HepG2 (cell line): ENCODE data around the gene C16orf87. TPM values are rescaled to one million over a fixed set of nuclear protein-coding genes. Genes with fewer than 3 reads are reported as not detected.

Experiments used
- BRCA1 ChIP-seq: sonication (generic); formaldehyde crosslinking; IDR thresholded peaks from 2 replicates; pipeline ENCODE4 v1.4.0; 2020; ENCODE audit warnings: missing genetic modification reagents
- DDIT3 ChIP-seq: sonication (generic); formaldehyde crosslinking; IDR thresholded peaks from 2 replicates; pipeline ENCODE4 v1.4.0; 2020; ENCODE audit warnings: mild to moderate bottlenecking, missing genetic modification reagents
- HCFC1 ChIP-seq: fragments of 150-350 bp; IDR thresholded peaks from 2 replicates; pipeline ENCODE4 v1.6.1; 2014; ENCODE audit warnings: low read depth, low read length
- ISL2 ChIP-seq: sonication (generic); formaldehyde crosslinking; IDR thresholded peaks from 2 replicates; pipeline ENCODE4 v1.5.0; 2020; ENCODE audit warnings: missing genetic modification reagents
- MAF1 ChIP-seq: sonication (generic); formaldehyde crosslinking; IDR thresholded peaks from 2 replicates; pipeline ENCODE4 v1.5.0; 2020; ENCODE audit warnings: missing genetic modification reagents, borderline replicate concordance
- NAIF1 ChIP-seq: sonication (generic); formaldehyde crosslinking; IDR thresholded peaks from 2 replicates; pipeline ENCODE4 v1.5.0; 2020; ENCODE audit warnings: mild to moderate bottlenecking, missing genetic modification reagents, borderline replicate concordance
- RORA ChIP-seq: sonication (generic); formaldehyde crosslinking; IDR thresholded peaks from 2 replicates; pipeline ENCODE4 v1.5.0; 2020; ENCODE audit warnings: mild to moderate bottlenecking, missing genetic modification reagents, moderate library complexity
- SP2 ChIP-seq: sonication (generic); formaldehyde crosslinking; IDR thresholded peaks from 2 replicates; pipeline ENCODE4 v1.5.1; 2020; ENCODE audit warnings: mild to moderate bottlenecking, missing genetic modification reagents
- TAF1 ChIP-seq: sonication (generic); formaldehyde crosslinking; IDR thresholded peaks from 2 replicates; pipeline ENCODE4 v1.4.0; 2020; ENCODE audit warnings: missing genetic modification reagents
- TAF15 ChIP-seq: fragments of 200-400 bp; formaldehyde crosslinking; IDR thresholded peaks from one replicate; pipeline ENCODE4 v1.6.1; 2018; ENCODE audit warnings: mild to moderate bottlenecking, low read depth, low read length; ENCODE audit not compliant: poor library complexity, severe bottlenecking
- TP53 ChIP-seq: sonication (generic); formaldehyde crosslinking; conservative IDR thresholded peaks from 2 replicates; pipeline ENCODE4 v1.4.0; 2020; ENCODE audit warnings: missing genetic modification reagents
- ZBTB8A ChIP-seq: sonication (generic); formaldehyde crosslinking; IDR thresholded peaks from 2 replicates; pipeline ENCODE4 v1.4.0; 2020; ENCODE audit warnings: mild to moderate bottlenecking, low read depth, missing genetic modification reagents, borderline replicate concordance
- ZC3H4 ChIP-seq: sonication (generic); formaldehyde crosslinking; IDR thresholded peaks from 2 replicates; pipeline ENCODE4 v1.4.0; 2020; ENCODE audit warnings: missing genetic modification reagents, borderline replicate concordance
- ZNF512 ChIP-seq: sonication (generic); formaldehyde crosslinking; IDR thresholded peaks from 2 replicates; pipeline ENCODE4 v1.4.0; 2020; ENCODE audit warnings: mild to moderate bottlenecking, missing genetic modification reagents
- ZNF577 ChIP-seq: sonication (generic); formaldehyde crosslinking; IDR thresholded peaks from 2 replicates; pipeline ENCODE4 v1.4.0; 2020; ENCODE audit warnings: mild to moderate bottlenecking, low read depth, missing genetic modification reagents, borderline replicate concordance
- ZNF629 ChIP-seq: sonication (generic); formaldehyde crosslinking; conservative IDR thresholded peaks from 2 replicates; pipeline ENCODE4 v1.5.0; 2020; ENCODE audit warnings: missing genetic modification reagents
- ZNF704 ChIP-seq: sonication (generic); formaldehyde crosslinking; IDR thresholded peaks from 2 replicates; pipeline ENCODE4 v1.8.1; 2023; ENCODE audit warnings: mild to moderate bottlenecking, inconsistent platforms, moderate library complexity, missing genetic modification reagents, borderline replicate concordance
- ZNF710 ChIP-seq: sonication (generic); formaldehyde crosslinking; IDR thresholded peaks from 2 replicates; pipeline ENCODE4 v1.5.0; 2020; ENCODE audit warnings: mild to moderate bottlenecking, missing genetic modification reagents, borderline replicate concordance
- ZSCAN21 ChIP-seq: sonication (generic); formaldehyde crosslinking; IDR thresholded peaks from 2 replicates; pipeline ENCODE4 v1.8.0; 2022; ENCODE audit warnings: mild to moderate bottlenecking, missing genetic modification reagents, moderate library complexity, borderline replicate concordance
- ZXDC ChIP-seq: sonication (generic); formaldehyde crosslinking; IDR thresholded peaks from 2 replicates; pipeline ENCODE4 v1.5.0; 2020; ENCODE audit warnings: mild to moderate bottlenecking, missing genetic modification reagents
- polyA plus RNA-seq, 8 experiments: library from polyadenylated mRNA; depleted of rRNA in 3 of 8; stranded (reverse) in 7 of 8; unstranded in 1 of 8; fragments of >200 nt; fragmentation: Illumina TruSeq in 4 of 8; extraction: Trizol in 4 of 8; gene quantifications; 2 replicates each; pipeline versions ENCODE4 v1.2.1 to v1.2.3, GENCODE V29; 2011 to 2016; ENCODE audit warnings: low read depth in 4 of 8, missing spikeins in 1 of 8, mixed read lengths in 1 of 8; ENCODE audit not compliant: insufficient read depth in 1 of 8
- total RNA-seq, 5 experiments: library from RNA; depleted of rRNA; stranded (reverse); fragments of >200 nt; fragmentation: Illumina TruSeq; extraction: Trizol; gene quantifications; 2 replicates each; pipeline ENCODE4 v1.2.3, GENCODE V29; 2016; ENCODE audit warnings: low read depth in 1 of 5

The C16orf87 gene
- total and polyA plus RNA-seq, 2 of the 13 experiments (the other 11 are each of a cell fraction or from before 2014, with no cell fraction given): 8.6 to 19.5 TPM

GRCh38 chr16:46789499-46790414 is 41.2 kb downstream of the C16orf87 start (continued):
- TF ChIP-seq ZNF577 (CRISPR knock-in tag) (no peak), RORA (CRISPR knock-in tag) (no peak), ZNF629 (CRISPR knock-in tag) (0 out of 2 replicates have a peak, but pooled peaks have one; percentile 4), SP2 (0 out of 2 replicates have a peak, but pooled peaks have one; percentile 25), ZNF710 (CRISPR knock-in tag) (no peak), ZSCAN21 (CRISPR knock-in tag) (no peak; the same call in 1 of the 2 replicates), DDIT3 (CRISPR knock-in tag) (no peak), ZC3H4 (CRISPR knock-in tag) (0 out of 2 replicates have a peak, but pooled peaks have one; percentile 48), MAF1 (CRISPR knock-in tag) (no peak; the same call in 1 of the 2 replicates), ZNF512 (CRISPR knock-in tag) (0 out of 2 replicates have a peak, but pooled peaks have one; percentile 50), HCFC1 (no peak), ISL2 (CRISPR knock-in tag) (peak; percentile 79), ZBTB8A (CRISPR knock-in tag) (no peak), TP53 (no peak), TAF1 (CRISPR knock-in tag) (peak; percentile 95), ZXDC (no peak), BRCA1 (CRISPR knock-in tag) (0 out of 2 replicates have a peak, but pooled peaks have one; percentile 82), ZNF704 (CRISPR knock-in tag) (peak; percentile 92), NAIF1 (CRISPR knock-in tag) (no peak), TAF15 (no peak)
